AG09319 (cell line): ENCODE measurements around the gene XRCC4.
A peak's percentile ranks its signal among the peaks of the same experiment; 100 is the strongest.

ENCODE experiments used
- DNase-seq: peaks from one replicate; pipeline ENCODE4 v3.0.0-alpha.2; 2010; ENCODE audit warnings: low read depth; ENCODE audit errors: extremely low read depth
- CTCF ChIP-seq: IDR thresholded peaks from 2 replicates; pipeline ENCODE4 v1.5.1; 2011; ENCODE audit warnings: low read depth, mild to moderate bottlenecking, inconsistent platforms, low read length, moderate library complexity

Gene XRCC4

GRCh38 chr5:83177803-83178202 lies 100.5 kb downstream of the XRCC4 start:
- no peak for TF ChIP-seq CTCF
- DNase-seq = no peak

- peak; percentile 62 for DNase-seq
- TF ChIP-seq CTCF = no peak
Measured at GRCh38 chr5:83179966-83180365, 102.6 kb downstream of the XRCC4 start.

GRCh38 chr5:83184534-83184933 lies 107.2 kb downstream of the XRCC4 start:
- no peak for TF ChIP-seq CTCF
- DNase-seq = no peak

- no peak for TF ChIP-seq CTCF
- DNase-seq = no peak
Measured at GRCh38 chr5:83192947-83193346, 115.6 kb downstream of the XRCC4 start.

GRCh38 chr5:83197326-83197967 lies 120.1 kb downstream of the XRCC4 start:
- no peak for DNase-seq
- TF ChIP-seq CTCF = no peak

- no peak for DNase-seq
- TF ChIP-seq CTCF = no peak
Measured at GRCh38 chr5:83199126-83199525, 121.8 kb downstream of the XRCC4 start.

GRCh38 chr5:83204651-83205050 lies 127.3 kb downstream of the XRCC4 start:
- TF ChIP-seq CTCF = no peak
- DNase-seq = no peak
